ENCODE data around the gene C16orf78. TPM values are rescaled to one million over a fixed set of nuclear protein-coding genes. Genes with fewer than 3 reads are reported as not detected.

Gene C16orf78
- total and polyA plus RNA-seq, 2 of the 4 experiments (the other 2 are of a cell fraction) = not detected

- no peaks in the 10 kb centered on the region for H3K79me1 ChIP-seq (ENCODE audit: low read depth in 1 of 2, low read length in 2 of 2)
- no peak overlapping the region for H2BK120ac ChIP-seq (ENCODE audit: low read depth, low read length)
- H3K4ac ChIP-seq (ENCODE audit: low read depth, low read length) = no peak overlapping the region
- no peak overlapping the region for H3K27ac ChIP-seq (ENCODE audit: insufficient read depth, low read length)
- ATAC-seq (ENCODE audit: low read depth) (no peak), DNase-seq (no peak)
- H3K4me3 ChIP-seq (ENCODE audit: insufficient read depth, low read depth, low read length) = no peak overlapping the region
- CTCF ChIA-PET = interaction anchor here (0.6 kb wide), 1 partner anchor 446 kb away, joined by 3 read pairs; no protein-coding TSS in a partner anchor
- no peak overlapping the region for H2AK9ac ChIP-seq (replicated peaks; ENCODE audit: low read depth, low read length, poor library complexity)
- H2AFZ ChIP-seq (replicated peaks; ENCODE audit: low read length, poor library complexity) = no peak overlapping the region
- H2BK15ac ChIP-seq (ENCODE audit: low read depth, low read length) = no peak overlapping the region
- H3K36me3 ChIP-seq (ENCODE audit: control insufficient read depth, insufficient read depth, low read length) = no peaks in the 10 kb centered on the region
- H4K5ac ChIP-seq (ENCODE audit: low read depth, low read length) = no peak overlapping the region
- no peak overlapping the region for H3K9ac ChIP-seq (ENCODE audit: low read depth, low read length)
- no peak overlapping the region for H3K14ac ChIP-seq (replicated peaks; ENCODE audit: low read depth, low read length)
- no peak overlapping the region for H4K8ac ChIP-seq (ENCODE audit: low read depth in 2 of 2, low read length in 2 of 2)
- intact Hi-C loops (cut with micrococcal nuclease) = no loop called here
- 0% methylated on average over 2 of the region's 11 CpGs; no CpG with 5 or more reads in 1 of the 2 experiments for WGBS, 2 experiments (ENCODE audit: extremely low coverage in 2 of 2, insufficient read length in 1 of 2)
- dilution Hi-C loops (cut with HindIII; ENCODE audit: low sequenced_read_pairs, unreplicated experiment) = no loop called here
- no peak overlapping the region for H2AK5ac ChIP-seq (ENCODE audit: low read depth, low read length)
- no peak overlapping the region for H3K4me2 ChIP-seq (ENCODE audit: low read depth, low read length)
- TF ChIP-seq USF2 (IDR thresholded peaks at IDR 0.05; ENCODE audit: low read depth, low read length) (no peak), FOS (IDR thresholded peaks at IDR 0.05; ENCODE audit: low read depth, low read length) (no peak), CHD1 (IDR thresholded peaks at IDR 0.05; ENCODE audit: low read depth, low read length) (no peak), NFE2L2 (IDR thresholded peaks at IDR 0.05; ENCODE audit: low read depth, low read length) (no peak)
- no peaks in the 10 kb centered on the region for H3K9me1 ChIP-seq (ENCODE audit: insufficient read depth, low read length)
- H2BK20ac ChIP-seq (ENCODE audit: low read depth, low read length) = no peak overlapping the region
- no peaks in the 10 kb centered on the region for H3K4me1 ChIP-seq (ENCODE audit: control insufficient read depth, insufficient read depth, low read length)
- H4K20me1 ChIP-seq (ENCODE audit: insufficient read depth, low read length) = no peaks in the 10 kb centered on the region
- no peaks in the 10 kb centered on the region for H3K9me3 ChIP-seq (ENCODE audit: control insufficient read depth, insufficient read depth, low read length)
- H4K91ac ChIP-seq (ENCODE audit: insufficient read depth, low read depth, low read length) = no peak overlapping the region
- H2BK5ac ChIP-seq (ENCODE audit: low read depth, low read length, poor library complexity, severe bottlenecking) = no peak overlapping the region
- no peak overlapping the region for H3K23ac ChIP-seq (ENCODE audit: low read depth, low read length)
- H3K56ac ChIP-seq (ENCODE audit: extremely low read depth, insufficient read depth, low read length) = no peak overlapping the region
- no peak overlapping the region for H3K18ac ChIP-seq (ENCODE audit: low read depth, low read length)
- H3K27me3 ChIP-seq (ENCODE audit: control insufficient read depth, insufficient read depth, low read length) = no peaks in the 10 kb centered on the region
- in situ Hi-C loops (cut with MboI; ENCODE audit: low sequenced_read_pairs) = no loop called here
- POLR2A ChIA-PET (ENCODE audit: unreplicated experiment) = no interaction called here
- BruUV-seq (replicated peaks) = no TSS peak
Measured at GRCh38 chr16:49411121-49411970, 37.7 kb downstream of the C16orf78 start.
